ENCODE measurements around the gene ACTRT2.

- TF ChIP-seq, protein P1, sequence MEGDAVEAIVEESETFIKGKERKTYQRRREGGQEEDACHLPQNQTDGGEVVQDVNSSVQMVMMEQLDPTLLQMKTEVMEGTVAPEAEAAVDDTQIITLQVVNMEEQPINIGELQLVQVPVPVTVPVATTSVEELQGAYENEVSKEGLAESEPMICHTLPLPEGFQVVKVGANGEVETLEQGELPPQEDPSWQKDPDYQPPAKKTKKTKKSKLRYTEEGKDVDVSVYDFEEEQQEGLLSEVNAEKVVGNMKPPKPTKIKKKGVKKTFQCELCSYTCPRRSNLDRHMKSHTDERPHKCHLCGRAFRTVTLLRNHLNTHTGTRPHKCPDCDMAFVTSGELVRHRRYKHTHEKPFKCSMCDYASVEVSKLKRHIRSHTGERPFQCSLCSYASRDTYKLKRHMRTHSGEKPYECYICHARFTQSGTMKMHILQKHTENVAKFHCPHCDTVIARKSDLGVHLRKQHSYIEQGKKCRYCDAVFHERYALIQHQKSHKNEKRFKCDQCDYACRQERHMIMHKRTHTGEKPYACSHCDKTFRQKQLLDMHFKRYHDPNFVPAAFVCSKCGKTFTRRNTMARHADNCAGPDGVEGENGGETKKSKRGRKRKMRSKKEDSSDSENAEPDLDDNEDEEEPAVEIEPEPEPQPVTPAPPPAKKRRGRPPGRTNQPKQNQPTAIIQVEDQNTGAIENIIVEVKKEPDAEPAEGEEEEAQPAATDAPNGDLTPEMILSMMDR (IDR thresholded peaks at IDR 0.05) = no peak
- no peak for TF ChIP-seq EP300 (IDR thresholded peaks at IDR 0.05)
- TF ChIP-seq POLR2A (IDR thresholded peaks at IDR 0.05) = no peak
These were observed 43.1 kb downstream of the ACTRT2 start for GRCh38 chr1:3064296-3064850.
